WTC11 (cell line): ENCODE data around the gene ASB15. TPM values are rescaled to one million over a fixed set of nuclear protein-coding genes. Genes with fewer than 3 reads are reported as not detected.

Source experiments
- ATAC-seq: fragments of 200-7000 bp; cut with Tn5 transposase; 2 replicates; pipeline ENCODE4 v1.10.0; 2021; ENCODE audit warnings: mild to moderate bottlenecking, moderate library complexity
- CTCF ChIA-PET: fragments of 300-600 bp; sonication (Branson Sonifier 250); formaldehyde crosslinking; loops from one replicate; lab custom pipeline; 2021; ENCODE audit warnings: antibody characterized with exemption; lab: Charles Lee
- POLR2A ChIA-PET: fragments of 350-600 bp; sonication (Branson Sonifier 250); formaldehyde crosslinking; loops from one replicate; lab custom pipeline; 2021; ENCODE audit warnings: antibody characterized with exemption; lab: Charles Lee
- DNase-seq: peaks from one replicate; pipeline ENCODE4 v3.0.0; 2021; ENCODE audit warnings: low spot score
- H3K27ac Mint-ChIP-seq: 2 replicates; pipeline ENCODE4 v1.8.0; 2021; ENCODE audit warnings: mixed read lengths
- H3K27me3 Mint-ChIP-seq: 2 replicates; pipeline ENCODE4 v1.8.0; 2021; ENCODE audit warnings: low read depth, mild to moderate bottlenecking, moderate library complexity, mixed read lengths
- H3K36me3 Mint-ChIP-seq: 2 replicates; pipeline ENCODE4 v1.8.0; 2021; ENCODE audit warnings: mixed read lengths
- H3K4me1 Mint-ChIP-seq: 2 replicates; pipeline ENCODE4 v1.8.0; 2022; ENCODE audit warnings: mixed read lengths
- H3K4me3 Mint-ChIP-seq: 2 replicates; pipeline ENCODE4 v1.8.0; 2021; ENCODE audit warnings: mild to moderate bottlenecking, moderate library complexity, mixed read lengths
- H3K9me3 Mint-ChIP-seq: 2 replicates; pipeline ENCODE4 v1.8.0; 2021; ENCODE audit warnings: mixed read lengths
- ELF4 ChIP-seq: sonication (generic); formaldehyde crosslinking; IDR thresholded peaks from 2 replicates; pipeline ENCODE4 v1.8.1; 2022; ENCODE audit warnings: low read depth, mild to moderate bottlenecking, moderate library complexity, missing genetic modification reagents
- EMX1 ChIP-seq: fragments of 250-450 bp; sonication (Bioruptor Pico); IDR thresholded peaks from 2 replicates; pipeline ENCODE4 v1.8.0; 2021; ENCODE audit warnings: mild to moderate bottlenecking
- ESRRA ChIP-seq: sonication (generic); formaldehyde crosslinking; IDR thresholded peaks from 2 replicates; pipeline ENCODE4 v1.8.1; 2022; ENCODE audit warnings: mild to moderate bottlenecking, missing genetic modification reagents, borderline replicate concordance
- FOXJ3 ChIP-seq: sonication (generic); formaldehyde crosslinking; IDR thresholded peaks from 2 replicates; pipeline ENCODE4 v1.9.0; 2021; ENCODE audit warnings: missing genetic modification reagents, mild to moderate bottlenecking, borderline replicate concordance
- HMGA2 ChIP-seq: fragments of 250-450 bp; sonication (Bioruptor Pico); IDR thresholded peaks from 2 replicates; pipeline ENCODE4 v1.4.0; 2021; ENCODE audit warnings: mild to moderate bottlenecking, moderate library complexity
- KAT7 ChIP-seq: sonication (generic); formaldehyde crosslinking; IDR thresholded peaks from 2 replicates; pipeline ENCODE4 v1.8.1; 2023; ENCODE audit warnings: missing genetic modification reagents, mild to moderate bottlenecking, borderline replicate concordance
- MXD4 ChIP-seq: fragments of 250-450 bp; sonication (Bioruptor Pico); IDR thresholded peaks from 2 replicates; pipeline ENCODE4 v1.8.0; 2021; ENCODE audit warnings: mild to moderate bottlenecking, moderate library complexity, borderline replicate concordance
- SOX15 ChIP-seq: fragments of 250-450 bp; sonication (Bioruptor Pico); IDR thresholded peaks from 2 replicates; pipeline ENCODE4 v1.9.0; 2021; ENCODE audit warnings: mild to moderate bottlenecking
- USF1 ChIP-seq: sonication (generic); formaldehyde crosslinking; IDR thresholded peaks from 2 replicates; pipeline ENCODE4 v1.8.0; 2022; ENCODE audit warnings: mild to moderate bottlenecking, missing genetic modification reagents
- ZNF416 ChIP-seq: fragments of 250-450 bp; sonication (Bioruptor Pico); IDR thresholded peaks from 2 replicates; pipeline ENCODE4 v1.9.0; 2021; ENCODE audit warnings: mild to moderate bottlenecking, inconsistent platforms
- total RNA-seq: library from RNA; stranded (reverse); gene quantifications from 3 replicates; pipeline ENCODE4 v1.2.3, GENCODE V29; 2021
- TF ChIP-seq, protein P1 (sequence below): sonication (generic); formaldehyde crosslinking; IDR thresholded peaks from 2 replicates; pipeline ENCODE4 v1.8.1; 2023; ENCODE audit warnings: mild to moderate bottlenecking, missing genetic modification reagents, borderline replicate concordance
- TF ChIP-seq, protein P2 (sequence below): sonication (generic); formaldehyde crosslinking; IDR thresholded peaks from 2 replicates; pipeline ENCODE4 v1.8.0; 2023; ENCODE audit warnings: missing genetic modification reagents
- TF ChIP-seq, protein P3 (sequence below): sonication (generic); formaldehyde crosslinking; IDR thresholded peaks from 2 replicates; pipeline ENCODE4 v1.8.0; 2022; ENCODE audit warnings: mild to moderate bottlenecking, missing genetic modification reagents

The ASB15 gene
- total RNA-seq, 1 experiment from 2014 or later, result not detected

DNA sequence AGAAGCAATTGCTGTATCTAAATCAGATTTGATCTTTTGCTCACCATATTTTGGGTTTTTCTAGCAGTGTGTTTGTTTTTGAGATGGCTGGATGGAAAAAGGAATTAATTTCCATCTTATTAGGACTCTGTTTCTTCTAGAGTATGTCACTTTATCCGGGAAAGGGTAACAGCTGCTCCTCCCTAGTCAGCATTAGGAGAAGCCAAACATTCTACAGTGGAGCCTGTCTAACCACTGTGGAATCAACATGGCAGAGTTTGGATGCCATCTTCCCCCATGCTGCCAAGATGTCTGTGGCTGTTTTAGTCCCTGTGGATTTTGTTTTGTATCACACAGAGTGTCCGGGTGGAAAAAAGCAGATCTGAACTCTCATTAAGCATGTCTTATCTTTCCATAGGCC is 38.0 kb downstream of the ASB15 start (continued):
- TF ChIP-seq ELF4 (CRISPR knock-in tag), result no peak
- TF ChIP-seq EMX1 (CRISPR knock-in tag), result no peak
- TF ChIP-seq, all 79 proteins: peak for 0

DNA sequence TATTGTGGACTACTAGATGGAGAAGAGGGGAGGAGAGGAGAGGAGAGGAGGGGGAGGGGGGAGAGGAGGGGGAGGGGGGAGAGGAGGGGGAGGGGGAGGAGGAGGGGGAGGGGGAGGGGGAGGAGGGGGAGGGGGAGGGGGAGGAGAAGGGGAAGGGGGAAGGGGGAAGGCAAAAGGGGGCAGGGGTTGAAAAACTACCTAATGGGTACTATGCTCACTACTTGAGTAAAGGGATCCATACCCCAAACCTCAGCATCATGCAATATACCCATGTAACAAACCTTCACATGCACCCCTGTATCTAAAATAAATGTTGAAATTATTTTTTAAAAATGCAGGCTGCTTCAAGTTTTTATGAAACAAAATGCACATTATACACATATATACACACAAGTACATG is 39.0 kb downstream of the ASB15 start:
- CTCF ChIA-PET, result no interaction called here
- H3K4me3 Mint-ChIP-seq, result no peak overlapping the region
- H3K27ac Mint-ChIP-seq, result no peak overlapping the region

DNA sequence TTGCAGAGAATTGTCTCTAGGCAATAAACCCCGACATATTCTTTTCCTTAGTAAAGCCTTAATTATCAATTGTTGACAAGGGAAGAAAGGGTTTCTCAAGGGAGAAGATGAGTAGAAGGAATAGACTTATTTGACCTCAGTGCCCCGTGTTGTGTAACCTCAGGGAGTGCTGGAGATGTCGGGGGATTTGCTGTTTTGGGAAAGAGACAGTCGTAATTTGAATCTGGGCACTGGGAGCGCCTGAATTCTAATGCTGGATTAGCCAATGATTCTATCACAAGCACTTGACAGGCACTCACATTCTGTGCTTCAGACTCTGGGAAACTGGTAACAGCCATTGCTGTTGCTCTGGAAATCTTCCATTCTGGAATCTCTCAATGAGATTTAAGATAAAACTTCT is 40.3 kb downstream of the ASB15 start:
- CTCF ChIA-PET, result interaction anchor here (1.7 kb wide), 1 partner anchor 17 kb away, joined by 4 read pairs; no protein-coding TSS in a partner anchor
- H3K27me3 Mint-ChIP-seq, result no peaks in the 10 kb centered on the region
- H3K36me3 Mint-ChIP-seq, result no peaks in the 10 kb centered on the region
- POLR2A ChIA-PET, result no interaction called here
- peaks cover 6% of the 10 kb centered on the region for H3K9me3 Mint-ChIP-seq
- ATAC-seq, result no peak
- no peak overlapping the region for H3K27ac Mint-ChIP-seq
- H3K4me1 Mint-ChIP-seq, result peaks cover 47% of the 10 kb centered on the region
- DNase-seq, result no peak
- TF ChIP-seq KAT7 (CRISPR knock-in tag) (no peak), FOXJ3 (CRISPR knock-in tag) (no peak)
- TF ChIP-seq, protein P1, sequence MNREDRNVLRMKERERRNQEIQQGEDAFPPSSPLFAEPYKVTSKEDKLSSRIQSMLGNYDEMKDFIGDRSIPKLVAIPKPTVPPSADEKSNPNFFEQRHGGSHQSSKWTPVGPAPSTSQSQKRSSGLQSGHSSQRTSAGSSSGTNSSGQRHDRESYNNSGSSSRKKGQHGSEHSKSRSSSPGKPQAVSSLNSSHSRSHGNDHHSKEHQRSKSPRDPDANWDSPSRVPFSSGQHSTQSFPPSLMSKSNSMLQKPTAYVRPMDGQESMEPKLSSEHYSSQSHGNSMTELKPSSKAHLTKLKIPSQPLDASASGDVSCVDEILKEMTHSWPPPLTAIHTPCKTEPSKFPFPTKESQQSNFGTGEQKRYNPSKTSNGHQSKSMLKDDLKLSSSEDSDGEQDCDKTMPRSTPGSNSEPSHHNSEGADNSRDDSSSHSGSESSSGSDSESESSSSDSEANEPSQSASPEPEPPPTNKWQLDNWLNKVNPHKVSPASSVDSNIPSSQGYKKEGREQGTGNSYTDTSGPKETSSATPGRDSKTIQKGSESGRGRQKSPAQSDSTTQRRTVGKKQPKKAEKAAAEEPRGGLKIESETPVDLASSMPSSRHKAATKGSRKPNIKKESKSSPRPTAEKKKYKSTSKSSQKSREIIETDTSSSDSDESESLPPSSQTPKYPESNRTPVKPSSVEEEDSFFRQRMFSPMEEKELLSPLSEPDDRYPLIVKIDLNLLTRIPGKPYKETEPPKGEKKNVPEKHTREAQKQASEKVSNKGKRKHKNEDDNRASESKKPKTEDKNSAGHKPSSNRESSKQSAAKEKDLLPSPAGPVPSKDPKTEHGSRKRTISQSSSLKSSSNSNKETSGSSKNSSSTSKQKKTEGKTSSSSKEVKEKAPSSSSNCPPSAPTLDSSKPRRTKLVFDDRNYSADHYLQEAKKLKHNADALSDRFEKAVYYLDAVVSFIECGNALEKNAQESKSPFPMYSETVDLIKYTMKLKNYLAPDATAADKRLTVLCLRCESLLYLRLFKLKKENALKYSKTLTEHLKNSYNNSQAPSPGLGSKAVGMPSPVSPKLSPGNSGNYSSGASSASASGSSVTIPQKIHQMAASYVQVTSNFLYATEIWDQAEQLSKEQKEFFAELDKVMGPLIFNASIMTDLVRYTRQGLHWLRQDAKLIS, result no peak
- no peak overlapping the region for H3K4me3 Mint-ChIP-seq

More for the DNA sequence above, 39.0 kb downstream of the ASB15 start:
- ATAC-seq, result no peak
- Mint-ChIP-seq H3K4me1 (peaks cover 38% of the 10 kb centered on the region), H3K9me3 (peaks cover 6% of the 10 kb centered on the region), H3K27me3 (no peaks in the 10 kb centered on the region)
- POLR2A ChIA-PET, result no interaction called here
- no peak for TF ChIP-seq SOX15 (CRISPR knock-in tag)
- TF ChIP-seq, all 79 proteins: peak for 0
- H3K36me3 Mint-ChIP-seq, result no peaks in the 10 kb centered on the region
- DNase-seq, result no peak

- ChIA-PET POLR2A (interaction anchor here (0.9 to 2.4 kb wide), 2 partner anchors 58 to 105 kb away, joined by 3 to 15 read pairs; partner anchors contain the start of gene WASL), CTCF (interaction anchor here (0.9 to 3.1 kb wide), 7 partner anchors 8 to 228 kb away, joined by 3 to 15 read pairs (median 5); no protein-coding TSS in a partner anchor)
- Mint-ChIP-seq H3K4me1 (peaks cover 49% of the 10 kb centered on the region), H3K36me3 (no peaks in the 10 kb centered on the region), H3K27me3 (no peaks in the 10 kb centered on the region), H3K9me3 (peaks cover 3% of the 10 kb centered on the region; the same call in 1 of the 2 replicates), H3K4me3 (peak overlapping the region; percentile 46), H3K27ac (peak overlapping the region; percentile 65)
- TF ChIP-seq, protein P2, sequence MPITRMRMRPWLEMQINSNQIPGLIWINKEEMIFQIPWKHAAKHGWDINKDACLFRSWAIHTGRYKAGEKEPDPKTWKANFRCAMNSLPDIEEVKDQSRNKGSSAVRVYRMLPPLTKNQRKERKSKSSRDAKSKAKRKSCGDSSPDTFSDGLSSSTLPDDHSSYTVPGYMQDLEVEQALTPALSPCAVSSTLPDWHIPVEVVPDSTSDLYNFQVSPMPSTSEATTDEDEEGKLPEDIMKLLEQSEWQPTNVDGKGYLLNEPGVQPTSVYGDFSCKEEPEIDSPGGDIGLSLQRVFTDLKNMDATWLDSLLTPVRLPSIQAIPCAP, result no peak
- TF ChIP-seq HMGA2 (no peak), ZNF416 (no peak), ESRRA (CRISPR knock-in tag) (no peak), MXD4 (CRISPR knock-in tag) (no peak), USF1 (CRISPR knock-in tag) (no peak)
- TF ChIP-seq, protein P3, sequence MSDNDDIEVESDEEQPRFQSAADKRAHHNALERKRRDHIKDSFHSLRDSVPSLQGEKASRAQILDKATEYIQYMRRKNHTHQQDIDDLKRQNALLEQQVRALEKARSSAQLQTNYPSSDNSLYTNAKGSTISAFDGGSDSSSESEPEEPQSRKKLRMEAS (CRISPR knock-in tag), result no peak
- DNase-seq, result peak; percentile 38
- peak; percentile 96 for ATAC-seq
Measured at GRCh38 chr7:123643495-123644441, 42.1 kb downstream of the ASB15 start.
